Transverse colon (tissue), 4 donors: ENCODE measurements around the gene FADD. TPM values are rescaled to one million over a fixed set of nuclear protein-coding genes. Genes with fewer than 3 reads are reported as not detected.

Experiments
- DNase-seq: peaks from one replicate; pipeline ENCODE4 v3.0.0-alpha.2; 2019
- H3K27ac ChIP-seq, 4 donors: fragments of 200-600 bp; sonication (generic); 2 replicates each; pipeline ENCODE4 v1.5.1; 2016 to 2018; ENCODE audit warnings: inconsistent platforms in 4 of 4
- H3K27me3 ChIP-seq: fragments of 200-600 bp; sonication (generic); 2 replicates; pipeline ENCODE4 v1.5.1; 2017; ENCODE audit warnings: inconsistent platforms
- H3K36me3 ChIP-seq, 4 donors: fragments of 200-600 bp; sonication (generic); 2 replicates each; pipeline ENCODE4 v1.5.1; 2017 to 2019; ENCODE audit warnings: inconsistent platforms in 4 of 4
- H3K4me1 ChIP-seq, 4 donors: fragments of 200-600 bp; sonication (generic); 2 replicates each; pipeline ENCODE4 v1.5.1; 2017 to 2020; ENCODE audit warnings: inconsistent platforms in 4 of 4
- H3K4me3 ChIP-seq, 4 donors: fragments of 200-600 bp; sonication (generic); 1 replicate in 1 of 4; 2 replicates in 3 of 4; pipeline versions ENCODE4 v1.5.1 to v1.6.1; 2017 to 2019; ENCODE audit warnings: inconsistent platforms in 4 of 4
- H3K9me3 ChIP-seq, 2 donors: fragments of 200-600 bp; sonication (generic); 2 replicates each; pipeline ENCODE4 v1.5.1; 2017 to 2019; ENCODE audit warnings: inconsistent platforms in 2 of 2
- CTCF ChIP-seq, 5 experiments: fragments of 200-600 bp in 3 of 5; fragments of 450-650 bp in 2 of 5; sonication (generic) in 3 of 5; IDR thresholded peaks; 1 replicate in 2 of 5; 2 replicates in 3 of 5; pipeline ENCODE4 v1.5.1; 2016 to 2017; ENCODE audit warnings: antibody characterized with exemption in 5 of 5, inconsistent platforms in 3 of 5, mild to moderate bottlenecking in 2 of 5, moderate library complexity in 1 of 5
- EP300 ChIP-seq: sonication (generic); formaldehyde crosslinking; IDR thresholded peaks from one replicate; pipeline ENCODE4 v1.6.1; 2017; ENCODE audit warnings: antibody characterized with exemption, low read depth
- POLR2A ChIP-seq: fragments of 450-650 bp; IDR thresholded peaks from one replicate; pipeline ENCODE4 v1.6.1; 2016; ENCODE audit warnings: antibody characterized with exemption, mild to moderate bottlenecking, moderate library complexity
- POLR2AphosphoS5 ChIP-seq, 3 donors: sonication (generic); formaldehyde crosslinking; IDR thresholded peaks; one replicate each; pipeline ENCODE4 v1.6.1; 2016; ENCODE audit warnings: antibody characterized with exemption in 3 of 3
- WGBS, 2 donors: methylation state at CpG; one replicate each; pipeline ENCODE4 v1.1.5; 2018; ENCODE audit warnings: low coverage in 1 of 2; 5-methylcytosine and 5-hydroxymethylcytosine counted together
- in situ Hi-C, 4 donors: fragments of 200-750 bp; cut with MboI; loops; one replicate each; pipeline versions ENCODE4 v1.15.0 to v1.15.1; 2017; ENCODE audit warnings: low sequenced_read_pairs in 3 of 4, low pct_ligation_motif_present in 1 of 4, low pct_unique_long_range_greater_than_20kb in 1 of 4
- intact Hi-C: fragments of 100-400 bp; cut with DNase I; formaldehyde crosslinking; loops from one replicate; pipeline ENCODE4 v1.15.1; 2023; ENCODE audit warnings: low total_unique reads
- total RNA-seq, 4 donors: library from RNA; depleted of rRNA; stranded (reverse); fragments of >200 nt; gene quantifications; one replicate each; pipeline ENCODE4 v1.1.0, GENCODE V29; 2016

FADD gene
- total RNA-seq, 4 donors from 2014 or later = 24.5 to 42.3 (median 31.5) TPM

- TF ChIP-seq POLR2A = no peak
- TF ChIP-seq POLR2AphosphoS5 (IDR thresholded peaks at IDR 0.05) = no peak
- no peak for TF ChIP-seq EP300
- no peak for TF ChIP-seq CTCF (IDR thresholded peaks at IDR 0.05)
- peaks cover 6% of the 10 kb centered on the region for H3K27me3 ChIP-seq
- in situ Hi-C loops = no loop called here
- H3K4me1 ChIP-seq = no peaks in the 10 kb centered on the region
- no peak overlapping the region for H3K27ac ChIP-seq
- H3K4me3 ChIP-seq = no peak overlapping the region
- 75% methylated on average over 9 of the region's 9 CpGs; no CpG with 5 or more reads in 1 of the 2 donors for WGBS, 2 donors
- no peaks in the 10 kb centered on the region for H3K9me3 ChIP-seq
- intact Hi-C loops = no loop called here
- DNase-seq = no peak
- H3K36me3 ChIP-seq = no peaks in the 10 kb centered on the region
These were observed 36.0 kb upstream of the FADD start for GRCh38 chr11:70167120-70167519.

GRCh38 chr11:70167723-70168404 is 35.2 kb upstream of the FADD start:
- Histone ChIP-seq H3K4me1 (no peaks in the 10 kb centered on the region), H3K9me3 (no peaks in the 10 kb centered on the region), H3K36me3 (no peaks in the 10 kb centered on the region), H3K4me3 (no peak overlapping the region), H3K27ac (no peak overlapping the region), H3K27me3 (peaks cover 6% of the 10 kb centered on the region)
- intact Hi-C loops (no loop called here), in situ Hi-C loops (no loop called here)
- no peak for DNase-seq
- 84% methylated on average over 14 of the region's 17 CpGs; no CpG with 5 or more reads in 1 of the 2 donors for WGBS, 2 donors
- TF ChIP-seq POLR2AphosphoS5 (IDR thresholded peaks at IDR 0.05) (no peak), POLR2A (no peak), EP300 (no peak), CTCF (IDR thresholded peaks at IDR 0.05) (no peak)

- H3K27me3 ChIP-seq = peaks cover 6% of the 10 kb centered on the region
- H3K4me3 ChIP-seq = no peak overlapping the region
- intact Hi-C loops (no loop called here), in situ Hi-C loops (no loop called here)
- H3K27ac ChIP-seq = no peak overlapping the region
- no peaks in the 10 kb centered on the region for H3K9me3 ChIP-seq
- DNase-seq = no peak
- 83 to 94% methylated on average over 3 to 5 of the region's 6 CpGs for WGBS, 2 donors
- TF ChIP-seq POLR2A = no peak
- TF ChIP-seq CTCF (IDR thresholded peaks at IDR 0.05) = no peak
- no peak for TF ChIP-seq POLR2AphosphoS5 (IDR thresholded peaks at IDR 0.05)
- no peaks in the 10 kb centered on the region for H3K36me3 ChIP-seq
- H3K4me1 ChIP-seq = no peaks in the 10 kb centered on the region
These were observed 34.7 kb upstream of the FADD start for GRCh38 chr11:70168405-70168754.

GRCh38 chr11:70169127-70169526 is 34.0 kb upstream of the FADD start:
- intact Hi-C loops (no loop called here), in situ Hi-C loops (no loop called here)
- DNase-seq = no peak
- TF ChIP-seq EP300 (no peak), CTCF (IDR thresholded peaks at IDR 0.05) (no peak)
- H3K9me3 ChIP-seq = no peaks in the 10 kb centered on the region
- H3K4me3 ChIP-seq = no peak overlapping the region
- 58% methylated on average over 10 of the region's 11 CpGs; no CpG with 5 or more reads in 1 of the 2 donors for WGBS, 2 donors
- no peaks in the 10 kb centered on the region for H3K36me3 ChIP-seq
- no peak overlapping the region for H3K27ac ChIP-seq
- peaks cover 6% of the 10 kb centered on the region for H3K27me3 ChIP-seq
- H3K4me1 ChIP-seq = no peaks in the 10 kb centered on the region
